IPS DF 4.7 (cell line): ENCODE measurements around the gene CCDC169.
"Not testable (repeated sequence)": the region's sequence is repeated elsewhere in the genome, so short reads cannot be mapped to it uniquely, and the experiment has no call there.

Experiments used
- DNase-seq: peaks from one replicate; pipeline ENCODE4 v3.0.0-alpha.2; 2013; ENCODE audit warnings: low spot score; ENCODE audit errors: extremely low read depth

Gene CCDC169

DNA sequence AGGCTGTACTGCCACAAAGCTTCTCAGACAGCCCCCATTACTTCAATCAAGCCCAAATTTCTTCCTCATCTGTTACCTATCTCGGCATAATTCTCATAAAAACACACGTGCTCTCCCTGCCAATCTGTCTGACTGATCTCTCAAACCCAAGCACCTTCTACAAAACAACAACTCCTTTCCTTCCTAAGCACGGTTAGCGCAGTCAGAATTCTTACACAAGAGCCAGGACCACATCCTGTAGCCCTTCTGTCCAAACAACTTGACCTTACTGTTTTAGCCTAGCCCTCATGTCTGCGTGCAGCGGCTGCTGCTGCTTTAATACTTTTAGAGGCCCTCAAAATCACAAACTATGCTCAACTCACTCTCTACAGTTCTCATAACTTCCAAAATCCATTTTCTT lies 22.2 kb upstream of the CCDC169 start:
- DNase-seq, result not testable (repeated sequence)

DNA sequence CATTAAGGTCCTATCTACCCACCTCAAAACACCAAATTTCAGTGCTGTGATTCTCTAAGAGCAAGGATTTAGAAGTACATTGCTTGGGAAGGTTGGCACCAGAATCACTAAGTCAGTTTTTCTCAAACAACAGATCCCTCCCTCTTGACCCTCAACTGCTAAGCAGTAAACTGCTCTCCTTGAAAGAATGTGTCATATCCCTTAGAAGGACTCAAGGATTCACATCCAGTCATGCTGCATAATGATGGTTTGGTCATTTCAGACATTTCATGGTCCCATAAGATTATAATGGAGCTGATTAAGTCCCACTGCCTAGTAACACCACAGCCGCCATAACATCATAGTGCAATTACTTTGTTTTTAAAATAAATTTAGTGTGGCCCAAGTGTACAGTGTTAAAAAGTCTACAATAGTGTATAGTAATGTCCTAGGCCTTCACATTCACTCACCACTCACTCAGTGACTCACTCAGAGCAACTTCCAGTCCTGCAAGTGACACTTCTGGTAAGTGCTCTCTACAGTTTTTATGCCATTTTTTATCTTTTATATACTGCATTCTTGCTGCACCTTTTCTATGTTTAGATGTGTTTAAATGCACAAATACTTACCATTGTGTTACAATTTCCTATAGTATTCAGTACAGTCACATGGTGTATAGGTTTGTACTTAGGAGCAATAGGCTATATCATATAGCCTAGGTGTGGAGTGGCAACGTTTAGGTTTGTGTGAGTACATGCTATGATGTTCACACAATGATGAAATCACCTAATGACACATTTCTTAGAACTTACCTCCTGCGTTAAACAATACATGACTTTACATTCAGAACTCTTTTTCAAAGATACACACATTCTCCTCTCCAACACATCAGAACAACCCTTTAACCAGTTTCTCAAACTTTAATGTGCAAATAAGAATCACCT lies 15.7 kb upstream of the CCDC169 start:
- DNase-seq, result no peak

DNA sequence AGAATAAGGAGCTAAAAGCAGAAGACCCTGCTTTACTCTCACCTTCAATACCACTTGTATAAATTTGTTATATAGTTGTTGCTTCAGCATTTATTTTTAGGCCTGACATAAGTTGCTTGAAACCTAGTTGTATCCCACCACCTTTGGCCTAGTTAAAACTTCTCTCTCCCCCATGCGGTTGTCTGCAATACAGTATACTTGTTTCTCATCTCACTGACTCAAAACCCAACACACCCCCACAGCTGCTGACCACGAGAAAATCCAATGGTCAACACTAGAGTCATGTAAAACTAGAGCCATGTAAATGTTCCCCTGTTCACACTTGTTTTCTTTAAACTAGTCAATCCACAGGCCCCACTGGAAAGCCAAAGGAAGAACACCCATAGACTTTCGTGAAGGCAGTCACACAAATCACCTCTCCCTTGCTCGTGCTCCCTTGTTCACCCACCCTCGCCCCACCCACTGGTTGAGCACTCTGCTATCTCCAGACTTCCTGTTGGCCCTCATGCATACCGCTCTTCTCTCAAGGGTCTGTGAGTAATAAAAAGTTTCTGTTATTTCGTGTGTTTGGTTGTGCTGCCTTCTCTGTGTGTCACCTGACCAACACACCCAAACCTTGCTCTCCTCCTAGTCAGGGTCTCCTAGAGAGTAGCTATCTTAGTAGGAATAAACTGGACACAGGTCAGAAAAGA lies 12.9 kb upstream of the CCDC169 start:
- no peak for DNase-seq

DNA sequence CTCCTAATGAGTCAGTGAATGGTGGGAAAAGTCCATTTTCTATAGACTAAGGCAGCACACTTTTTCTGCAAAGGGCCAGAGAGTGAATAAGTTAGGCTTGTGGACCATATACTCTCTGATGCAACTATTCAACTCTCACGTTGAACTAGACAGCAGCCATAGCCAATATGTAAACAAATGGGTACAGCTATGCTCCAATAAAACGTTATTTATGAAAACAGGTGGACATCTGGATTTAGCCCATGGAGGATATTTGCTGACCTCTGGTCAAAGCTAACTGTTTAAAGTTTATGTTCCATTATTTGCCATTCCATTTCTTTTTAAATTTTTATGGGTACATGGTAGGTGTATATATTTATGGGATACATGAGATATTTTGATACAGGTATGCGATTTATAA lies 4.7 kb upstream of the CCDC169 start:
- DNase-seq, result no peak

DNA sequence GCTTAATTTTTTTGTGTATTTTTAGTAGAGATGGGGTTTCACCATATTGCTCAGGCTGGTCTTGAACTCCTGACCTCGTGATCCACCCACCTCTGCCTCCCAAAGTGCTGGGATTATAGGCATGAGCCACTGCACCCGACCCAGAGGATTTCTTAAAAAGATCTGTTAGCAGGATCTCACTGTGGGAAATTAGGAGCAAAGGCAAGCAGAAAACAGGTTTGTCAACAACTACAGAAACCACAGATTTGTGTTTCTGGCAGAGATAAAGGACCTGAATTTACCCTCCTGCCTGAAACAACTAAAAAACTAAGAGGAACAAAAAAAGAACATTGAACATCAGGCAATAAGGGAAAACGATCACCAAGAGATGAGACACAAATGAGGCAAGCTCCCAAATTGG lies 1.9 kb upstream of the CCDC169 start:
- not testable (repeated sequence) for DNase-seq

DNA sequence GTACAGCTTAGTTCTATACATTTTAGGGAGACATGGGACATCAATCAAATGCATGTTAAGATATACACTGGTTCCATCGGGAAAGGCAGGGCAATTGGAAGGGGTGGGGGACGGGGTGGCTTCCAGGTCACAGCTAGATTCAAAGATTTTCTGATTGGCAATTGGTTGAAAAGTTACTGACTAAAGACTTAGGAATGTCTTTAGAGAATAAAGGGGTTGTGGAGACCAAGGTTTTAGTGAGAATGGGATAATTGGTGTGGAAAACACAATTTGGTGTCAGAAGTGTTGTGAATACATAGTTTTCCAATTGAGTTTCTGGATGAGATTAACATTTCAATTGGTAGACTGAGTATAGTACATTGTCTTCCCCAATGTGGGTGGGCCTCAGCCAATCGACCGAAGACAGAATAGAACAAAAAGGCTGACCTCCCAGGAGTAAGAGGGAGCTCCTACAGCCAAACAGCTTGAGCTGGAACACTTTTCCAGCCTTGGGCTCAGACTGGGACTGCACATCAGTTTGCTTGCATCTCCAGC lies 988 bp upstream of the CCDC169 start:
- no peak for DNase-seq

DNA sequence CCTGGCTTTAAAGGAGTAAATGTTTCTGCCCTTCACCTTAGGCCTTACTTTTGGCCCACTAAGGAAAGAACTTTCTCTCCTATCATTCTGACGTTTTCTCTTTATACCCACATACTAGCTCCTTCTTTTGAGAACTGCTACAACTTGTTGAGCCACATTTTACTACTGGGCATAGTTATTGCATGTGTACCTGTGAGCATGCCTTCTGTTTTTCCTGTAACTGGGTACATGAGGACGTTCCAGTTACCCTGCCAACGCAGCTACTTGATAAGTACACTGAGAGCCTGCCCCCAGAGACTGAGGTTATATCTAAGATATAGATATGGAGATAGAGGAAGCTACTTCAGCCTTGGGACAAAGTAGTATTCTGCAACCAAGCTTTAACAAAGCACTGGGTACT lies 3.5 kb downstream of the CCDC169 start:
- no peak for DNase-seq

DNA sequence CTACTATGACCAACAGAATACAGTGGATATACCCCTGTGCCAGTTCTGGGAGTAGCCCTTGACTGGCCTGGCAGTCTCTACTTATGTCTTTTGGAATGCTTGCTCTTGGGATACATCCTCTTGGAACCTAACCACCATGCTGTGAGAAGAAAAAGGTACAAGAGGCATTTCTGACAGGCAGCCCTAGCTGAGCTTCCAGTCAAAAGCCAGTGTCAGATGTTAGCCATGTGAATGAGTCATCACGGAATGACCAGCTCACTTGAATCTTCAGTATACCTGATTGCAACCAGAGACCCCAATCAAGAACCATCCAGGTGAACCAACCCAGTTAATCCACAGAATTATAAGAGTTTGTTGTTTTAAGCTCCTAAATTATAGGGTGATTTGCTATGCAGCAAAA lies 4.1 kb downstream of the CCDC169 start:
- DNase-seq, result no peak

DNA sequence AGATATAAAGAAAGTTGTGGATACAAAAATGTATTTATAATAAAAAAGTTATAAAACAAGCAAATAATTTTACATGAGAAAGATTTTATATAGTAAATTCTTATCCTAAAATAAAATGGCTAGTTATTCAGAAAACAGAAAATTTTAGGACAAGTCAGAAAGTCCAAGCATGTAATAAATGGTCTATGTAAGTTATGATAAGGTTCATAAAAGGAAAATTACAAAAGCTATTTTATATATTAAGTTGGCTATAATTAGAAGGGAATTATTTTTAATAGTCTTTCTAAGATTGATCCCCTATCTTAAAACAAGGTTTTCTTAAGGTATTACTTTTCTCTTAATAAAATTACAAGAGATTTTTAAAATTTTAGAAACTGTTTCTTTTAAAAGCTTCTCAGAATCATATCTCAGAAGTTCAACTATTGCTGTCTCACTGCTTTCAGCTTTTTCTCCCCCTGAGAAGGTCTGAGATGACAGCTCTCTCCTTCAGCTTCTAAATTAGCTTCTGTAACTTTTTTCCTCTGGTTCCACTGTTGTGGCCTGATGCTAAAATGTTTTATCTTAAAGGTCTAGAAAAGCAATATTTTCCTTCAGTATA lies 8.7 kb downstream of the CCDC169 start:
- no peak for DNase-seq

DNA sequence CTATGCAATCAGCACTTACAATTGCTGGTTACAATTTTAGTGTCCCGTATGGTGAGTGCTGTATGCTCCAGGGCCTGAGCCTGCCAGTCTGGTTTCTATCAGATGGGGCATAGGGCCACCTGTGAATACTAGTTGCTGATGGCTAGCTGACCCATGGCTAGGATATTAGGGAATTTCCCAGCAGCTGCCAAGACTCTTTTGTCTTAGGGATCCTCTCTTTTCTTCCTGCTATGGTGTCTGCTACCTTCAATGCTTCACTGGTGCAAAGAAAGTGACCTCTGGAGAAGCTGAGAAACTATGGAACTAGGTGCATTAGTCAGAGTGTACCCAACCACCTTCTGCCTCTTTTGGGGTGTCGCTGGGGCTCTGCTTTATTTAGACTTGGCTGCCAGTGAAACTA lies 11.6 kb downstream of the CCDC169 start:
- DNase-seq, result no peak

DNA sequence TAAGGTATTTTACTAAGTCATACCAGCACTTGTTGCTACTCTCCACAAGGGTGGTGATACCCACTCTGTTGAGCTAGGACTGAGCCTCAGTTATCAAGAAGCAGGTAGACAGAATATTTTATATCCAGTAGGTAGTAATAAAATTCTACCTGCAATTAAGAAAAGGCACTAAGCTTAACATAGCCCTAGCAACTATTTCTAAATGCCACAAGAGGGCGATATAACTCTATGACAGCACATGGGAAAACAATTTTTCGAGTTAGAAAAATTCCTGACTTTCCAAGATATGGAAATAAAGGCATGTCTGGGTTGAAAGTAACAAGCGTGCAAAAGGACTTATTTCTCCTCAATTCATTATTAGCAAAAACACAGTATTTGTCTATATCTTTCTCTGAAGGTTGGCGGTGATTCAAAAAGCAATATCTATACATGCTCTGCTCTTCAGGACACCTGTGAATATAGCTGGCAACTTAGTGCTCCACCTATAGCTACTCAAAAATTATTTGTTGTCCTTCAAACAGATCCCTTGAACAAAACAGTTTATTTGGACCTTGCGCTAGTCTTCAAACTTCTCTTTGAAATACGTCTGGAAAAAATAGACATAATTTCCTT lies 14.7 kb downstream of the CCDC169 start:
- no peak for DNase-seq

DNA sequence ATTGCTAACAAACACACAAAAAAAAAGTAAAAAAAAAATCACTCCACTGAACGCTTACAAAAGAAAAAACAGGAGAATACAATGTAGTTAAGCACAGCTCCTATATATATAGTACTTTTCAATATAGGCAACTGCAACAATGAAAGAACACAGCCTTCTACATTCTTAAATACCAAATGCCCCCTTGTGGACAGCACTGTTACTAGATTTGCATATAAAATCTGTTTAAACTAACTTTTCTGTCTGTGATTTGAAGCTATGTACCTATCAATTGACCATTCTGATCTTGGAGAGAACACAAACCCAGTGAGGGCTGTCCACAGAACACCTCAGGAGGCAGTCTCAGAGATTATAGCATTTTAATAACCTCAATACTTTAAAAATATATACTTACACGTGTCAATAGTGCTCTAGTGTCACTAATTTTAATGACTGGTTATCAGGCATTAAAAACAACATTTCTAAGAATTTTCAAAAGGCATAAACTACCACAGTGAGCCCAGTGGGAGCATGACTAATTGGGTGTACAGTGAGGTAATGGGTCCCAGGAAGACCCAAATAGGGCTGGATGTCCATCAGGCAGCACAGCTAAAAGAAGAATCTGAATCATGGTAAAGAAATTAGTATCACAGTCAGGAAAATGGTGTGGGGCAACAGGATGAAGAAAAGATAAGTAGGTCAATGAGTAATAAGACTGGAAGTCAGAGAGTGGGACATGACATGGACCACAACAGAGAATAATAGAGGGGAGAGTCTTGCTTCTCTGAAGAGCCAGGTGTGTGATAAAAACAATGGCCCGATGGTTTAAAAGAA lies 22.2 kb downstream of the CCDC169 start:
- no peak for DNase-seq

DNA sequence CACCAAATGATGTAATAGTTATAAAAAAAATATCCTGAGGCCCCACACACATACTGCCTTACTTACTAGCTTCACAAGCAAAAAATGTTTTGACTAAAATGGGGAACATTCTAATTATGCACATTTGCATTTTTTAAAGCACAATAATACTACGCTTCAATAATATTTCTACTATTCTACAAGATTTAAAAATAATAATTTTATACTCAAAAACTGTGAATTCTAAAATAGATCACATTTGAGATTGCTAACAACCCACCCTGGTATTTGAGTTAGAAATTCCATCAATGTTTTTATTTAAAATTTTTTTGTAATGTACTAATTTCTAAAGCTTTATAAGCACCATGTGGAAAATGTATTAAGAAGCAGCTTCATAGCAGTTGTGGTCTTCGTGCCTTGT lies 24.2 kb downstream of the CCDC169 start:
- DNase-seq, result no peak

DNA sequence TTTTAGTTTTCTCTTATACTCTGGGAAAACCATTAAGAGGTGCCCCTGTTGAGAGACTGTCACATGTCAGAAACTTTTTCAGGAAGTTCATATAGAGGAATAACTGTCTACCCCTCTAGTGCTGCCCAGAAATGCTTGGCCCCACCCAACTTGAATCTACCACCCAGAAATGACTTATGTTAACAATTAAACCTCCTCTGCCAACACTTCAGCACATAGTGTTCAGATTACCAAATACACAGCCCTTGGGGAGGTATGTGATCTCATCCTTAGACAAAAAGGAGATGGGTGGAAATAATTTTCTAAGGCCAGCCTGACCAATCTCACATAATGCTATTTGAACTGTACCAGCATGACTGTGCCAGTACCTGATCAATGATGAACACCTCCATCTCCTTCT lies 35.6 kb downstream of the CCDC169 start:
- DNase-seq, result no peak

DNA sequence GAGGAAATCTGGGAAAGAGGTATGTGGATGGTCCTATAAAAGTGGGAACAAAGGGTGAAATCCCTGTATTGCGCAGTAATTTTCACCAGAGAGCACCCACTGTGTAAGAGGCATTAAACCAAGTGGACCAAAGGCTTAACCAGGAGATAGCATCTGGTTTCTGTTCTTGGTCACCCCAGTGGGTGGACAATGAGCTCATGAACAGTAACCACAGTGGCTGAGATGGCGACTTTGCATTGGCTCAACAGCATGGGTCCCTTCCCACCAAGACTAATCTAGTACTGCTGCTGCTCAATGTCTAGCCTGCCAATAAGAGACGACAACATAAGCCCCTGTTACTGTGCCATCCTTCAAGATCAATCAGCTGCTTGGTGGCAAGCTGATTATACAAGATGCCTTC lies 36.6 kb downstream of the CCDC169 start:
- no peak for DNase-seq

DNA sequence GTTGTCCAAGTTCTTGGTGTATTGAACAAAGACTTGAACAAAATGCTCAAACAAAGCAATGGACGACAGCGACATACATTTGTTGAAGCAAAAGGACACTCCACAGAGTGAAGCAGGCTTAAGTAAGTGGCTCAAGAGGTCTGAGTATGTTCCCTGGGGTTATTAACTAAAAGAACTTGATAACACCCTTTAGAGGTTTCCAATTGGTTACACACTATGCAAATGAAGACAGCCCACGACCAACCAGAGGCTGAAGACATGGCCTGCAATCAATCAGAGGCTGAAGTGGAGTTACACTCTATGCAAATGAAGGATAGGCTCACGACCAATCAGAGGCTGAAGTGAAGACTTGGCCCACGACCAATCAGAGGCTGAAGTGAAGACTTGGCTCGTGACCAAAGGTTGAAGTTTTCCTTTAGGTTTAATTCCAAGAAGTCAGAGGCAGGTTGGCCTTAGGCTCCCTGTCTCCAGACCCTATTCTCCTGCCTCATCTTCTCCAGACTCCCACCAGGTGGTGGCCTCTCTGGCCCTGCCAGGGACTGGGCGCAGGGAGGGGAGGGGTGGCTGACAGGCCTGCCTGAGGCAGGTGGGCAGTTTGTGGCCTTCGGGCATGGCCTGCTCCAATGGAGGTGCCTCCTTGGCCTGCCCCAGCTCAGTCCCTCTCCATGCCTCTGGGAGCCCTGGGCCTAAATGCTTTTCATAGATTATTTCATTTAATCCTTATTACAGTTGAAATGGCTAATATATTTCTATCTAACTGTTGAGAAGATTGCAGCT lies 38.1 kb downstream of the CCDC169 start:
- DNase-seq, result no peak

DNA sequence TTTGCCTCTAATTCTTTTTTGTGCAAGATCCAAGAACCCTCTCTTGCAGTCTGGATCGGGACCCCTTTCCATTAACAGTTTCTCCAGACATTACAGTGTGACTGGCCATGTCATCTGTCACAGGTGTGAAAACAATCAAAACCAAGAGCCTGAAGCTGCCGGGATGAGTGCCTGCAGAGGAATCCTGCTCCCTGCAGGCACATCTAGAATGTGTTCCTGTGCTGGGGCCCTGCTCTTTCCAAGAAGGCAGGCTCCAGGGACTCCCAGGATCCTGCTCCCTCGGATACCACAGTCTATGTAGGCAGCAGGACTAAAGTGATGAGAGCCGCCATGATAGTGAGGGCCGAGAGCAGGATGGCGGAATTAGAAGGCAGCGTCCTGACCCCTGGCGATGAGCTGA lies 38.8 kb downstream of the CCDC169 start:
- no peak for DNase-seq

DNA sequence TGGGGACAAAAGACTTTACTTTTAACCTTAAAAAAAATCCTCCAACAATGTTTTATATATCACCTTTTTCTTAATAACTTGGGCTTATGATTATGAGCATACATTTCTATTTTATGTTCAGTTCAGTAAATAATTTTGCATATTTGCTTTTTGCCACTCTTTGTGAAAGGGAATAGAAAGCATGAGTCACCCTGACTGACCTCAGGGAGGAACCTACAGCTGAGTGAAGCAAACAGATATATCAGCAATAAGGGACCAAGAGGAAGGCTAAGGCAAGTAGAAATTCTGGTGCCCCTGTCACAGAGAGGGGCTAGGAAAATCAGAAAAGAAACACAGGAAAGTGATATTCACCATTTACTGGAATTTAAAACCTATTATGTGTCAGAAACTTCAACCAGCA lies 46.1 kb downstream of the CCDC169 start:
- no peak for DNase-seq

DNA sequence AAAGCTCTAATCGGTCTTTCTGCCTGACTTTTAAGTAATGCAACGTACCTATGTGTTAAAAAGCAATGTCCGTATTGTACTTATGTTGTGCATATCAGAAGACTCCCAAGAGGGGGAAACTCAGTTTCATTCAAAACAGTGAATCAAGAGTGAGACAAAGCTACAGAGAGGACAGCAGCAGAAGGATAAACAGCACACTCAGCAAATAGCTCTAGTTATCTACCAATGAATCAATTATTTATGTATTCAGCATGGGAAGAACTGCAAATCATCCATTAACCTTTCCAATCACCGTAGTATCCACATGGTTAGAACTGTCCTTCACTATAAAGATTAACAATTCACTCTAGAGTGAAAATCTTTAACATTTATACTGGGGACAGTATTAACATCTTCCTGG lies 46.6 kb downstream of the CCDC169 start:
- DNase-seq, result no peak

DNA sequence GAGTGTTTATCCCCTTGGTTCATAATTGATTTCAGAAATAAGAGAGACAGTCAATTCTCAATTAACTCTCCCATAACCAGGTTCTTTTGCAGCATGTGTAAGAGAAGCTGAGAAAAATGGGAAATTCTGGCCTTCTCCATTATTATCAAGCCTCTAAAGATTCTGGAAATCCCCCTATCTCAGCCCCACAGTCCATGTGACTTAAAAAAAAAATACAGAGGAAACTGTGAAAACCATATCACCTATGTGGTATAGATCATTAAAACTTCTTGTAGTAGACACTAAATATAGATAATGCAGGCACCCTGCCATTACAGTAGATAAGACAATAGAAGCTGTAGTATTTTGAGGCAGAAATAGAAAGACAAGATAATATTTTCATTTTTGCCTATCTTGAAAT lies 48.9 kb downstream of the CCDC169 start:
- DNase-seq, result no peak
